Nephron progenitor cell (in vitro differentiated cells): ENCODE results near the gene KLK12.

Source experiments
- DNase-seq: peaks from one replicate; pipeline ENCODE4 v3.0.0; 2021
- H3K27ac Mint-ChIP-seq: 2 replicates; pipeline ENCODE4 v1.8.0; 2021; ENCODE audit warnings: mild to moderate bottlenecking, moderate library complexity, mixed read lengths
- H3K27me3 Mint-ChIP-seq: 2 replicates; pipeline ENCODE4 v1.8.0; 2021; ENCODE audit warnings: mild to moderate bottlenecking, low read depth, mixed read lengths; ENCODE audit not compliant: poor library complexity
- H3K36me3 Mint-ChIP-seq: 2 replicates; pipeline ENCODE4 v1.8.0; 2021; ENCODE audit warnings: low read depth, mixed read lengths
- H3K4me1 Mint-ChIP-seq: 2 replicates; pipeline ENCODE4 v1.8.0; 2021; ENCODE audit warnings: mixed read lengths
- H3K4me3 Mint-ChIP-seq: 2 replicates; pipeline ENCODE4 v1.8.0; 2021; ENCODE audit warnings: mild to moderate bottlenecking, moderate library complexity, mixed read lengths
- H3K9me3 Mint-ChIP-seq: 2 replicates; pipeline ENCODE4 v1.8.0; 2021; ENCODE audit warnings: mild to moderate bottlenecking, moderate library complexity, mixed read lengths
- TF ChIP-seq, protein P1 (sequence below): fragments of 200-600 bp; sonication (generic); IDR thresholded peaks from 2 replicates; pipeline ENCODE4 v1.5.0; 2021; ENCODE audit warnings: antibody characterized with exemption

KLK12 gene

GRCh38 chr19:51060973-51061372 lies 26.2 kb upstream of the KLK12 start:
- peaks cover 67% of the 10 kb centered on the region for H3K27me3 Mint-ChIP-seq
- no peak overlapping the region for H3K4me3 Mint-ChIP-seq
- H3K9me3 Mint-ChIP-seq = no peaks in the 10 kb centered on the region
- DNase-seq = no peak
- peaks cover 7% of the 10 kb centered on the region for H3K4me1 Mint-ChIP-seq
- H3K27ac Mint-ChIP-seq = no peak overlapping the region
- H3K36me3 Mint-ChIP-seq = no peaks in the 10 kb centered on the region
- TF ChIP-seq, protein P1, sequence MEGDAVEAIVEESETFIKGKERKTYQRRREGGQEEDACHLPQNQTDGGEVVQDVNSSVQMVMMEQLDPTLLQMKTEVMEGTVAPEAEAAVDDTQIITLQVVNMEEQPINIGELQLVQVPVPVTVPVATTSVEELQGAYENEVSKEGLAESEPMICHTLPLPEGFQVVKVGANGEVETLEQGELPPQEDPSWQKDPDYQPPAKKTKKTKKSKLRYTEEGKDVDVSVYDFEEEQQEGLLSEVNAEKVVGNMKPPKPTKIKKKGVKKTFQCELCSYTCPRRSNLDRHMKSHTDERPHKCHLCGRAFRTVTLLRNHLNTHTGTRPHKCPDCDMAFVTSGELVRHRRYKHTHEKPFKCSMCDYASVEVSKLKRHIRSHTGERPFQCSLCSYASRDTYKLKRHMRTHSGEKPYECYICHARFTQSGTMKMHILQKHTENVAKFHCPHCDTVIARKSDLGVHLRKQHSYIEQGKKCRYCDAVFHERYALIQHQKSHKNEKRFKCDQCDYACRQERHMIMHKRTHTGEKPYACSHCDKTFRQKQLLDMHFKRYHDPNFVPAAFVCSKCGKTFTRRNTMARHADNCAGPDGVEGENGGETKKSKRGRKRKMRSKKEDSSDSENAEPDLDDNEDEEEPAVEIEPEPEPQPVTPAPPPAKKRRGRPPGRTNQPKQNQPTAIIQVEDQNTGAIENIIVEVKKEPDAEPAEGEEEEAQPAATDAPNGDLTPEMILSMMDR = no peak

GRCh38 chr19:51060336-51060735 lies 25.5 kb upstream of the KLK12 start:
- H3K4me1 Mint-ChIP-seq = peaks cover 3% of the 10 kb centered on the region
- TF ChIP-seq, protein P1 = no peak
- no peaks in the 10 kb centered on the region for H3K36me3 Mint-ChIP-seq
- H3K4me3 Mint-ChIP-seq = no peak overlapping the region
- peaks cover 66% of the 10 kb centered on the region for H3K27me3 Mint-ChIP-seq
- no peak overlapping the region for H3K27ac Mint-ChIP-seq
- H3K9me3 Mint-ChIP-seq = no peaks in the 10 kb centered on the region
- DNase-seq = no peak

- H3K4me1 Mint-ChIP-seq = no peaks in the 10 kb centered on the region
- no peak overlapping the region for H3K27ac Mint-ChIP-seq
- TF ChIP-seq, protein P1 = no peak
- H3K27me3 Mint-ChIP-seq = peaks cover 67% of the 10 kb centered on the region
- no peak overlapping the region for H3K4me3 Mint-ChIP-seq
- H3K9me3 Mint-ChIP-seq = no peaks in the 10 kb centered on the region
- no peak for DNase-seq
- no peaks in the 10 kb centered on the region for H3K36me3 Mint-ChIP-seq
Observed at GRCh38 chr19:51059715-51060114, 24.9 kb upstream of the KLK12 start.

DNA sequence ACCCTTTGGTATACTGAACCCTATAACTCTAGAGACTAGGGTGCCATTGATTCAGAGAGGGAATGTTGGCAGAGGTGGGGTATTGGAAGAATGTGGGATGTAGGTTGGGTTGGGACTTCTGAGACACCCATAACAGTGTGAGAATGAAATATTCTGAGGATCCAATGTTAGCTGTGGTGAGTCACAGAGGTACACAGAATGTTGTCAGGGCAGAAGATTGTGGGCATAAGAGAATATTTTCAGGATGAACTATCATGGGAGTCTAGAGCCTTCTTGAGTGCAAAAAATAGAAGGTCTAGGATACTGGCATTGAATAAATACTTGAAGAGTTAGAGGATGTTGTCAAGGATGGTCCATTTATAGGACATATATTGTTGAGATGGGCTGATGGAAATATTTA lies 21.1 kb upstream of the KLK12 start:
- DNase-seq = no peak
- Mint-ChIP-seq H3K4me1 (no peaks in the 10 kb centered on the region), H3K9me3 (no peaks in the 10 kb centered on the region), H3K27me3 (peaks cover 57% of the 10 kb centered on the region), H3K4me3 (no peak overlapping the region), H3K27ac (no peak overlapping the region), H3K36me3 (no peaks in the 10 kb centered on the region)
- TF ChIP-seq, protein P1 = no peak

DNA sequence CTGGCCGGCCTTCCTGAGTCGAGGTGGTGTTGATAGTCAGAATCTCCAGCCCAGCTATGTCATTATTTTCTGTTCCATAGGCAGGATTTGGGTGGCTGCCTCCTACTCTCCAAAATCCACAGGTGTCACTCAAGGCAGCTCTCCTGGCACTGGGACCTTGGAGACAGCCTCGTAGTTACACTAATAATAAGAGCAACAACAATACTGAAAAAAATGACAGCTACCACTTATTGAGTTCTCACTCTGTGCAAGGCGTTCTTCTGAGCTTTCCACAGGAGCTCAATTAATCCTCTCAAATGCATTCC lies 12.2 kb upstream of the KLK12 start:
- Mint-ChIP-seq H3K4me3 (no peak overlapping the region), H3K27ac (no peak overlapping the region)

GRCh38 chr19:51044327-51044726 lies 9.5 kb upstream of the KLK12 start:
- H3K9me3 Mint-ChIP-seq = peaks cover 5% of the 10 kb centered on the region
- no peaks in the 10 kb centered on the region for H3K36me3 Mint-ChIP-seq
- no peak for DNase-seq
- H3K27me3 Mint-ChIP-seq = peaks cover 49% of the 10 kb centered on the region
- H3K27ac Mint-ChIP-seq = no peak overlapping the region
- TF ChIP-seq, protein P1 = no peak
- no peak overlapping the region for H3K4me3 Mint-ChIP-seq
- peaks cover 5% of the 10 kb centered on the region for H3K4me1 Mint-ChIP-seq

More for the DNA sequence above, 12.2 kb upstream of the KLK12 start:
- H3K36me3 Mint-ChIP-seq = no peaks in the 10 kb centered on the region
- no peak for DNase-seq
- peaks cover 47% of the 10 kb centered on the region for H3K27me3 Mint-ChIP-seq
- TF ChIP-seq, protein P1 = no peak
- H3K9me3 Mint-ChIP-seq = peaks cover 14% of the 10 kb centered on the region
- peaks cover 5% of the 10 kb centered on the region for H3K4me1 Mint-ChIP-seq
